ENCODE results near the gene ADAMTSL1. TPM values are rescaled to one million over a fixed set of nuclear protein-coding genes. Genes with fewer than 3 reads are reported as not detected.

ADAMTSL1 gene
- total and polyA plus RNA-seq, 2 of the 8 experiments (the other 6 are each of a cell fraction or from before 2014, with no cell fraction given): 0.84 to 1.1 TPM

- no peaks in the 10 kb centered on the region for H3K79me2 ChIP-seq (ENCODE audit: control insufficient read depth in 1 of 2, insufficient read depth in 2 of 2, low read length in 2 of 2)
- no peak overlapping the region for H3K23ac ChIP-seq (ENCODE audit: insufficient read length)
- no peak overlapping the region for H4K8ac ChIP-seq (ENCODE audit: extremely low read depth, insufficient read depth, low read length)
- no peak overlapping the region for H2BK120ac ChIP-seq (replicated peaks; ENCODE audit: low read depth, low read length)
- H4K5ac ChIP-seq (ENCODE audit: insufficient read length, low read depth, low read length): no peak overlapping the region
- DNase-seq (ENCODE audit: low read depth in 1 of 2, low spot score in 2 of 2) (no peak), FAIRE-seq (no peak)
- ChIA-PET CTCF (ENCODE audit: partially characterized antibody) (interaction anchor here (1.0 to 5.2 kb wide), 2 partner anchors 16 to 203 kb away, joined by 6 to 26 read pairs; no protein-coding TSS in a partner anchor), POLR2A (ENCODE audit: partially characterized antibody) (no interaction called here)
- H3K79me1 ChIP-seq (ENCODE audit: low read depth, low read length): no peaks in the 10 kb centered on the region
- no peaks in the 10 kb centered on the region for H4K20me1 ChIP-seq (replicated peaks in 1 of 2; ENCODE audit: control insufficient read depth in 1 of 2, insufficient read depth in 2 of 2, low read length in 2 of 2)
- no peak overlapping the region for H2BK15ac ChIP-seq (ENCODE audit: low read length)
- no peaks in the 10 kb centered on the region for H3K23me2 ChIP-seq (ENCODE audit: low read depth, low read length)
- H2BK20ac ChIP-seq (ENCODE audit: low read length): no peak overlapping the region
- no peak overlapping the region for H3K14ac ChIP-seq (ENCODE audit: insufficient read length)
- H3K56ac ChIP-seq (replicated peaks; ENCODE audit: insufficient read length, low read depth, low read length): no peak overlapping the region
- H2BK5ac ChIP-seq (ENCODE audit: low read depth, low read length): no peak overlapping the region
- H2BK12ac ChIP-seq (ENCODE audit: low read depth, low read length): no peak overlapping the region
- no peaks in the 10 kb centered on the region for H3K27me3 ChIP-seq (replicated peaks in 1 of 4; ENCODE audit: control insufficient read depth in 3 of 4, extremely low read depth in 1 of 4, insufficient read depth in 3 of 4, low read length in 3 of 4)
- 100% methylated on average over 2 of the region's 2 CpGs; no CpG with 5 or more reads in 1 of the 2 experiments for WGBS, 2 experiments (ENCODE audit: extremely low coverage in 1 of 2, insufficient coverage in 1 of 2, insufficient read length in 1 of 2, insufficient replicate concordance in 2 of 2, low coverage in 1 of 2, low lambda C conversion rate in 2 of 2, missing lambda C conversion rate in 1 of 2)
- H3K4ac ChIP-seq (replicated peaks; ENCODE audit: insufficient read length, low read depth, low read length): no peak overlapping the region
- no peak overlapping the region for H3K4me3 ChIP-seq (ENCODE audit: extremely low read depth in 1 of 4, insufficient read depth in 2 of 4, low read depth in 3 of 4, low read length in 4 of 4)
- no peak overlapping the region for H2AFZ ChIP-seq (ENCODE audit: low read length)
- no peak overlapping the region for H3K9ac ChIP-seq (replicated peaks in 1 of 4; ENCODE audit: extremely low read depth in 1 of 4, low read depth in 3 of 4, low read length in 3 of 4)
- H4K91ac ChIP-seq (replicated peaks; ENCODE audit: insufficient read length, low read length): no peak overlapping the region
- no peak overlapping the region for H3K18ac ChIP-seq (ENCODE audit: extremely low read depth, low read length)
- no peak overlapping the region for H3K27ac ChIP-seq (ENCODE audit: low read depth, low read length)
- no peak overlapping the region for H2AK5ac ChIP-seq (ENCODE audit: low read depth, low read length)
- no peaks in the 10 kb centered on the region for H3K9me3 ChIP-seq (ENCODE audit: insufficient read depth in 2 of 2, low read depth in 1 of 2, low read length in 1 of 2)
- H3K36me3 ChIP-seq (ENCODE audit: control insufficient read depth in 2 of 4, insufficient read depth in 4 of 4, low read length in 3 of 4): no peaks in the 10 kb centered on the region
- H3K4me1 ChIP-seq (replicated peaks in 1 of 4; ENCODE audit: control insufficient read depth in 3 of 4, insufficient read depth in 4 of 4, low read length in 3 of 4): no peaks in the 10 kb centered on the region
- no peak overlapping the region for H3K4me2 ChIP-seq (ENCODE audit: insufficient read depth in 1 of 2, low read depth in 2 of 2, low read length in 2 of 2)
- no peak for TF ChIP-seq BACH1 (IDR thresholded peaks at IDR 0.05; ENCODE audit: low read length)
Measured at GRCh38 chr9:18457510-18457909, 16.4 kb upstream of the ADAMTSL1 start.

Data from H1 (cell line).